LNCAP (cell line): ENCODE results near the gene GPR183.

Experiments used
- TF ChIP-seq, protein P1 (sequence below): fragments of 450-650 bp; IDR thresholded peaks from 2 replicates; pipeline ENCODE4 v1.5.1; 2017; ENCODE audit warnings: mild to moderate bottlenecking

Gene GPR183

GRCh38 chr13:99326012-99326411, 18.8 kb upstream of the GPR183 start:
- TF ChIP-seq, protein P1, sequence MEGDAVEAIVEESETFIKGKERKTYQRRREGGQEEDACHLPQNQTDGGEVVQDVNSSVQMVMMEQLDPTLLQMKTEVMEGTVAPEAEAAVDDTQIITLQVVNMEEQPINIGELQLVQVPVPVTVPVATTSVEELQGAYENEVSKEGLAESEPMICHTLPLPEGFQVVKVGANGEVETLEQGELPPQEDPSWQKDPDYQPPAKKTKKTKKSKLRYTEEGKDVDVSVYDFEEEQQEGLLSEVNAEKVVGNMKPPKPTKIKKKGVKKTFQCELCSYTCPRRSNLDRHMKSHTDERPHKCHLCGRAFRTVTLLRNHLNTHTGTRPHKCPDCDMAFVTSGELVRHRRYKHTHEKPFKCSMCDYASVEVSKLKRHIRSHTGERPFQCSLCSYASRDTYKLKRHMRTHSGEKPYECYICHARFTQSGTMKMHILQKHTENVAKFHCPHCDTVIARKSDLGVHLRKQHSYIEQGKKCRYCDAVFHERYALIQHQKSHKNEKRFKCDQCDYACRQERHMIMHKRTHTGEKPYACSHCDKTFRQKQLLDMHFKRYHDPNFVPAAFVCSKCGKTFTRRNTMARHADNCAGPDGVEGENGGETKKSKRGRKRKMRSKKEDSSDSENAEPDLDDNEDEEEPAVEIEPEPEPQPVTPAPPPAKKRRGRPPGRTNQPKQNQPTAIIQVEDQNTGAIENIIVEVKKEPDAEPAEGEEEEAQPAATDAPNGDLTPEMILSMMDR: no peak

DNA sequence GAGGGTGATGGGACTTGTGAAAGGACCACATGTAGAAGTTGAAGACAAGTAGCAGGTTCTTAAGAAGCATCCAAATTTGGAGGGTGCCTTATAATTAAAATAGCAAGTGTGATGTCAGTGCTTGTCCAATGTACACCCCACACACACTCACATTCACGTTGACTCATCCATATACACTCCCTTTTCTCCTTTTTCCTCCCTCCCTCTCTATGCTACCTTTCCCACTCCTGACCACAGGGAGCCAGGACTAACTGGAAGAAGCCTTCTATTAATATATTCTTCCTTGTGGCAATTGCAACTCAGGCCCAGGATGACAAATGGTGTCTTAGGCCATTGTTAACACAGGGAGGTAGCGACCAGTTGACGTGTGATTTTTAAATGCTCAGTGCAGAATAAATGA, 16.3 kb upstream of the GPR183 start:
- TF ChIP-seq, protein P1: no peak

GRCh38 chr13:99322297-99323103, 15.3 kb upstream of the GPR183 start:
- TF ChIP-seq, protein P1: no peak

DNA sequence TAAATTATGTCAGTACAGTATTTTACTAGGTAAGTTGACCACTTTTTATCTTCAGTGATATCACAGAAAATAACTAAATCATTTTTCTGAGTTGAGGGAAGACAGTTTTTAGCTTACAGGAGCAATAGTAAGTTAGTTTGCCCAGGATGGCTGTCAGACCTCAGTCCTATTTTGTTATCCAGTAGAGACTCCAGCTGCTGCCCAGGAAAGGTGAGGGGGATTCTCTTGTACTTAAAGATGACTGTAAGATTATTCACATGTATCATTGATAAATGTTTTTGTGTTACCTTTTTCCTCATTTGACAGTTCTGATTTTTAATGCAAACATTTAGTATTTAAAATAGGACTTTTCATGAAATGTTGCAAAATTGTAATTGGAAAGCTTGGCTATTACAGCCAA, 14.5 kb upstream of the GPR183 start:
- TF ChIP-seq, protein P1: no peak

DNA sequence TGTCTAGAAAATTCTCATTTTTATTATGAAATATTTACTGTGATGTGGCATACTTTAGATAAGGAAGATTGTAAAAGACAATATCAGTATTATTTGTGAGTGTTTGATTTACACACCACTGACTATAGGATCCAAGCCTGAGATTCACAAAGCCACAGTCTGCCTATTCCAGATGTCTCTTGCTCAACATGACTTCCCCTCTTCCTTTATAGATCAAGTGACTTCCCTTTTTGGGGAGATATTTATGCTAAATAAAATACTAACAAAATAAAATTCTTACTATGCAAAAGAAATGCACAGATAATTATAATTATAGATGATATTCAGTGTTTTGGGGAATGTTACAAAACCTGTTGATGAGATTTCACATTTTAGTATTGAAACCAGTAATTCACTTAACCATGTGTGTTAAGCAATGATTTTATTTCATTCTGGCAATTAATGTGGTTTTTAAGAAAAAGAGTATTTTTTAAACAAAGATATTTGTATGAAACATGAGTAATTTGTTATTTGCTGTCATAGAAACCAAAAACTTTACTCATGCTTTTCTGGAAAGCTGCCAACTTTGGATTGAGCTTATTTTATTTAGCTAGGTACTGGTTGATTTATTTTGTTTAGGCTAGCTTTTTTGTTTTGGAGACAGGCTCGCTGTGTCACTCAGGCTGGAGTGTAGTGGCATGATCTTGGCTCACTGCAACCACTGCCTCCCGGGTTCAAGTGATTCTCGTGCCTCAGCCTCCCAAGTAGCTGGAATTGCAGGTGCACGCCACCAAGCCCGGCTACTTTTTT, 13.7 kb upstream of the GPR183 start:
- TF ChIP-seq, protein P1: no peak

DNA sequence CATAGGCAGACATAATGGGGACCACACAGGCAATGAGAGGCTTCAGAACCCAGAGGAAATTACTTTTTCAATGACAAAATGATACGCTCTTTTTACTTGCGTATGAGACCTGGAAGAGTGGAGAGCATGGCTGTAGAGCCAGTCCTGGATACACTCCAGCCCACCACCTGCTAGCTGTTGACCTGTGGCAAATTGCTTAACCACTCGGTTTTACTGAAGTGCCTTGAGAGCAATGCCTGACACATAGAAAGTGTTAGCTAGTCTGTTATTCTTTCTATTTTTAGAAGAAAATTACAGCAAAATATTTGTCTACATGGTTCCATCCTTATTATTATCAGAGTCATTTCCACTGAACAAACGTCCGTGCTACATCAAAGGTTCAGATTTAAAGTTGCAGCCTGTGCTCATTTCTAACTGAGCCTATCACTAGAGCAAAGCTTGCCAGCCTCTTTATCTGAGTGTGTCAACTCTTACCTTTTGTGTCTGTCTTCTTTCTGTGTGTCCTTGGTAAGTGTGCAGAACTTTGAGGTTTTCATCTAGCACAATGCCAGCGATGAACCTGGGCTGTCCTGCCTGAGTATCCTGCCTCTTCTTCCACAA, 9.6 kb upstream of the GPR183 start:
- TF ChIP-seq, protein P1: no peak

DNA sequence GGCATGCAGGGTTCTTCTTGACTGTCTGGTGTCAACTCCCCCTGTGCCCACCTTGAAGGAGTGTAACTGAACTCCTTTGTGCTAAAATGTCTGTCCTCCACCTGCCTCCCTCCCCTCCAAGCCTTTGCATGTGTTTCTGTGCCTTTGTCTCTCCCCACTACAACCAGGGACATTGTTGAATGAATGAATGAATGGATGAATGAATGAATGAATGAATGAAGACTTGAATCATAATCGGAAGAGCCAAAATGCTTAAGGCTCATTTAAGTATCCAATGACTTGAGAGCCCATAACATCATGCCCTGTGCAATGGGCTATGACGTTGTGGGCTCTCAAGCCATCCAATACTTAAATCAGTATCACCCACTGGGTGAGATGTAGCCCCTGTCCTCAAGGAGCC, 9.0 kb upstream of the GPR183 start:
- TF ChIP-seq, protein P1: no peak
